Activated T-helper 17 cell treated with anti-CD3 and anti-CD28 coated beads, Interleukin-2, amount 50 U/mL, for 72 hours (primary cell): ENCODE results near the gene IFT43. TPM values are rescaled to one million over a fixed set of nuclear protein-coding genes. Genes with fewer than 3 reads are reported as not detected.
A peak's percentile ranks its signal among the peaks of the same experiment; 100 is the strongest.

ENCODE experiments used
- ATAC-seq: fragments of 150-1000 bp; cut with Tn5 transposase; replicated peaks from 2 replicates; pipeline ENCODE4 v1.10.0; 2021; ENCODE audit warnings: mild to moderate bottlenecking, moderate library complexity
- H3K27ac Mint-ChIP-seq: one replicate; pipeline ENCODE4 v1.8.0; 2022; ENCODE audit warnings: mixed read lengths
- H3K27me3 Mint-ChIP-seq: one replicate; pipeline ENCODE4 v1.8.0; 2022; ENCODE audit warnings: mixed read lengths
- H3K36me3 Mint-ChIP-seq: one replicate; pipeline ENCODE4 v1.8.0; 2022; ENCODE audit warnings: low read depth, mild to moderate bottlenecking, mixed read lengths
- H3K4me1 Mint-ChIP-seq: one replicate; pipeline ENCODE4 v1.8.0; 2022; ENCODE audit warnings: mixed read lengths
- H3K4me3 Mint-ChIP-seq: one replicate; pipeline ENCODE4 v1.8.0; 2022; ENCODE audit warnings: mild to moderate bottlenecking, mixed read lengths
- H3K9me3 Mint-ChIP-seq: one replicate; pipeline ENCODE4 v1.8.0; 2022; ENCODE audit warnings: mixed read lengths
- total RNA-seq, 2 donors: library from RNA; stranded (reverse); gene quantifications; one replicate each; pipeline ENCODE4 v1.2.3, GENCODE V29; 2022

The IFT43 gene
- total RNA-seq, 2 donors from 2014 or later, result 5.7 to 7.2 TPM

DNA sequence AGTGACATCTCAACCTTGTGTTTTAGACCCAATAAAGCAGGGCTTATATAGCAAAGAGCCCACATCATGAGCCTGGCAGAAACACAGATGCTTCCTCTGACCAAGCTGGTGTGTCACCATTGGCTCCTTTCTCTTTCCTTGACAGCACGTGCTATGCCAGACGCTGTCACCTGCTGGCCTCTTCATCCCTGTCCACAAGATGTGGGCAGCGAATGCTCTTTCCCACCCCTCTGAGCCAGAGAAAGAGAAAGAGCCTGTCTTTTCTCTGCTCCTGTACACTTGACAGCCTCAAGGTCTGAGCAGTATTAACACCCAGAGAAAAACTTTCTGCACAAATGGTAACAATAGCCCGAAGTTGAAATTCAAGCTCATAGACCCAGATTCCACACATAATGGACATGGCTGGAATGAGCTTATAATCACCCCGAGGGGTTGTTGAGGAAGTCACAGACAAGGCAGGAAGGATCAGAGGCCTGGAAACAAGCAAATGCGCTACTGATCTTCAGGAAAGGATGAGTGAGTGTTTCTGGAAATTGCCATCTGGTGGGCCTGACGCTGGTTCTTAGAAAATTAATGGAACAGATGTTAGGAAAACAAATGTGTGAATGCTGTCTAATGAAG, 12.7 kb upstream of the IFT43 start:
- no peaks in the 10 kb centered on the region for H3K36me3 Mint-ChIP-seq
- H3K9me3 Mint-ChIP-seq, result no peaks in the 10 kb centered on the region
- no peaks in the 10 kb centered on the region for H3K4me1 Mint-ChIP-seq
- no peak for ATAC-seq
- no peak overlapping the region for H3K27ac Mint-ChIP-seq
- H3K27me3 Mint-ChIP-seq, result no peaks in the 10 kb centered on the region
- no peak overlapping the region for H3K4me3 Mint-ChIP-seq

DNA sequence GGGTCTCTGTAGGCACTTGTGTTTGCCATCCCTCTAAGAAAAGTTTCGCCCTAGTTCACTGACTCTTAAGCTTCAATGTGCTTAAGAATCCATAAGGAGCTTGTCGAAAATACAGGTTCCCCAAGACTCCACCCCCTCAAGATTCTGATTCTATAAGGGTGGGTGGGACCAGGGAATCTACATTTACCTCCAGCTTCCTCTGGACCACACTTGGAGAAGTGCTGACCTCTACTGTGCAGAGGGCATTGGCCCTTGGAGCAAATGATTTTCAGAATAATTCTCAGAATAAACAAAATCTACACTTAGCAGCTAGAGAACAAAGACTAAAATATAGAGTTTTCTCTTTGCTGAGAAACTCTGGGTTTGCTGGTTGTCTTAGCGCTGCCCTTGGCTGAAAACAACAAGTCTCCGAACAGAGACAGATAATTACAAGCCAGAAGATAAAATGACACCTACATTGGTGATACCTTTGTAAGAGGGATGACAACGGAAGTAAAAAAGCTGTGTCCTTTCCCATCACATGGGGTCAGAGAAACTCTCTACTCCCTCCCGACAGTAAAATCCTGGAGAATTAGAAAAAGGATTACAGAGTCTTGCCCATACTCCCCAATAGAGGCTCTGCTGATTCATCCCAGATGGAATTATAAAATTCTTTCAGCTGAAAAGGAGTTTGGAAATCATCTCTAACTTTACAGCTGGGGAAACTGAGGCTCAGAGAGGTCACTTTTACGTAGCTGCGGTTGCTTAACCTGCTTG, 8.6 kb upstream of the IFT43 start:
- Mint-ChIP-seq H3K36me3 (no peaks in the 10 kb centered on the region), H3K27ac (no peak overlapping the region), H3K4me1 (peaks cover 22% of the 10 kb centered on the region), H3K4me3 (no peak overlapping the region), H3K27me3 (no peaks in the 10 kb centered on the region), H3K9me3 (no peaks in the 10 kb centered on the region)
- no peak for ATAC-seq

DNA sequence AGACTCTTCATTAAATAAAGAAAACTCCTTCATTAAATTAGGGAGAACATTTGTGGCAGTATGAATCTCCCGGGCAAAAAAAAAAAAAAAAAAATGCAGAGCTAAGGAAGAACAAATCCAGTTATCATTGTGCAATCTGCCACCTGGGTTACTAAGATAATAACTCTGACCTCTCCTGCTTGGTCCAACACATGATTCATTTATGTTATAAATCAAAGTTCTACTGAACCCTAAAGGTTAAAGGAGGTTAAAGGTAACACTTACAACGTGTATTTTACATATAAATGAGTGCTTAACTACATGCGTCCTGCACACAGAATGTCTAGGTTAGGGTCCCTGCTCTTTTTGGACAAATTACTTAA, 8.0 kb upstream of the IFT43 start:
- H3K4me1 Mint-ChIP-seq, result peaks cover 22% of the 10 kb centered on the region
- H3K27me3 Mint-ChIP-seq, result no peaks in the 10 kb centered on the region
- no peak overlapping the region for H3K4me3 Mint-ChIP-seq
- no peaks in the 10 kb centered on the region for H3K36me3 Mint-ChIP-seq
- no peak for ATAC-seq
- peak overlapping the region; percentile 28 for H3K27ac Mint-ChIP-seq
- H3K9me3 Mint-ChIP-seq, result no peaks in the 10 kb centered on the region

DNA sequence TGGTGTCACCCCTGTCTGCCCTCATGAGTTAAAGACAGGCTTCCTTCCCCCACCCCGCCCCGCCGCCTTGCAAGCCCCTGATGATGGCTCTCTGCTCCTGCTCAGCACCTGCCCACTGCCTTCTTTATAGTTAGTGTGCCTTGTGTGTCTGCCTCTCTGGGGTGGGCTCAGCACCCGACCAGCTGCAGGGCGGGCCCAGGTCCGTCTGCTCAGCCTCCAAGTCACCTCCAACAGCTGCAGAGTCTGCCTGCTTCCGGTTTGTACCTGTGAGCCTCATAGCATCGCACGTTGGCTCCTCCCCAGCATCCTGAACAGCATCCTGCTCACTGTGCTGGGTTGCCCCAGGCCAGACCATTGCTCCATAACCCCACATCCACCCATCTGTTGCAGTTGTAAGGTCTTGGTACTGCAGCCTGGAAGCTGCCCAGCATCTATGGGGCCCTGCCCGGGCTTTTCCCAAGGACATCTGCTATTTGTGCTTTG, 7.3 kb upstream of the IFT43 start:
- Mint-ChIP-seq H3K27me3 (no peaks in the 10 kb centered on the region), H3K9me3 (no peaks in the 10 kb centered on the region), H3K27ac (peak overlapping the region; percentile 28), H3K4me1 (peaks cover 22% of the 10 kb centered on the region), H3K36me3 (no peaks in the 10 kb centered on the region), H3K4me3 (no peak overlapping the region)
- no peak for ATAC-seq

DNA sequence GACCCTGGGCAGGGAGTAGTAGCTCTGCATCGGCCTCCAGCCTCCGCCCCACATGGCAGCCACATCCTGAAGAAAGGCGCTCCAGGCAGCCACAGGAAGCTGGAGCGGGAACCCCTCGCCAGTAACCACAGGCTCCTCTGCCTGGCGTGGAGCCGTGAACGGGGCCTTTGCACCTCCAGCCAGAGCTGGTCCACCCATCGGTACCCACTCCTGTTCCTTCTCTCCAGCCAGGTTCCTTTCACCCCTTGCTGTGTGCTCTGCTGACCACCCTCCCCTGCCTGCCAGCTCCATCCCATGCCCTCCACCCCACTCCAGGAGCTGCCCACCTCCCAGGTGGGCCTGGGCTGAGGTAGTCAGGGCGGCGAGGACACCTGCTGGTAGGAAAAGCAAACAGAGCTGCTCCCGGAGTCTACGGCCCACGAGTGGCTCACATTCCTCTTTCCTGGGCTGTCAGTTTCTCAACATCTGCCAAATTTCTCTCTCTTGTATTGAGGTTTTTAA, 6.4 kb upstream of the IFT43 start:
- ATAC-seq, result no peak
- H3K27me3 Mint-ChIP-seq, result no peaks in the 10 kb centered on the region
- no peaks in the 10 kb centered on the region for H3K36me3 Mint-ChIP-seq
- H3K27ac Mint-ChIP-seq, result peak overlapping the region; percentile 41
- peaks cover 22% of the 10 kb centered on the region for H3K4me1 Mint-ChIP-seq
- H3K9me3 Mint-ChIP-seq, result no peaks in the 10 kb centered on the region
- peak overlapping the region; percentile 17 for H3K4me3 Mint-ChIP-seq

DNA sequence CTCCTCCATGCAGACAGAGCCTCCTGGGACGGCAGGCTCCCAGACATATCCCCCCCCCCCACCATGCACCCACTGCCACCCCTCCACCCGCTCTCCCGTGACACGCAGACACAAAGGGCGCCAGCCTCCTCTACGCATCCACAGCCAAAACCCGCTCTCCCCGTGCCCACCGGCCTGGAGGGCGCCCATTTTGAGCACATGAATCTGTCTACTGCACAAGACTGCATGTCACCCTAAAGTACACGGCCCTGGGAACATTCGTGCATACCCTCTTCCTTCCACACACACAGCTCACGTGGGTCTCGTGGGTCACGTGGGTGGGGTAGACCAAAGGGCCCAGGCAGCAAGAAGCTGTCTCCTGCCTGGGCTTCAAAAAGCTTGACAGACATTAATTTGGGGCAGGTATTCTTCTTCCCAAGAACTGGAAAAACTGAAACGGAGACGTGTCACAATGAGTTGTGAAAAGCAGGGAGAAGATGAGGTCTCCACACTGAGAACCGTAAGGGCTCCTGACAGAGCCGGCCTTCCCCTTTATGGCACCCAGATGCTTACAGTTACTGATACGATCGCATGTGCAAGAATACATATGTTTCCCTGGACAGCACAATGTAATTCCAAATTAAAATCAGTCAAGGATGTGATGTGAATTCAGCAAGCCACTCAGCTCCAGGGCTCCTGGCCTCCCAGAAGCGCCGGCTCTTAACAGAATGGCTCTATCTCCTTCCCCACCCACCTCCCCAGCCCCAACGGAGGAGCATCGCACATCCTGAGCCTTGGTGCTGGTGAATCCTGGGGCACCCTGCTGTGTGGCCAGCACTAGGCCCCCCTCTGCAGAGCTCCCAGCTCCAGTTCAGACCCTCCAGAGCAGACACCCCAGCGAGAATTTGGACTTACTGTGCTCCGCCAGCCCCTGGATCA, 5.7 kb upstream of the IFT43 start:
- H3K36me3 Mint-ChIP-seq, result no peaks in the 10 kb centered on the region
- peak overlapping the region; percentile 50 for H3K27ac Mint-ChIP-seq
- ATAC-seq, result no peak
- no peaks in the 10 kb centered on the region for H3K9me3 Mint-ChIP-seq
- peaks cover 22% of the 10 kb centered on the region for H3K4me1 Mint-ChIP-seq
- H3K4me3 Mint-ChIP-seq, result peak overlapping the region; percentile 17
- H3K27me3 Mint-ChIP-seq, result no peaks in the 10 kb centered on the region

DNA sequence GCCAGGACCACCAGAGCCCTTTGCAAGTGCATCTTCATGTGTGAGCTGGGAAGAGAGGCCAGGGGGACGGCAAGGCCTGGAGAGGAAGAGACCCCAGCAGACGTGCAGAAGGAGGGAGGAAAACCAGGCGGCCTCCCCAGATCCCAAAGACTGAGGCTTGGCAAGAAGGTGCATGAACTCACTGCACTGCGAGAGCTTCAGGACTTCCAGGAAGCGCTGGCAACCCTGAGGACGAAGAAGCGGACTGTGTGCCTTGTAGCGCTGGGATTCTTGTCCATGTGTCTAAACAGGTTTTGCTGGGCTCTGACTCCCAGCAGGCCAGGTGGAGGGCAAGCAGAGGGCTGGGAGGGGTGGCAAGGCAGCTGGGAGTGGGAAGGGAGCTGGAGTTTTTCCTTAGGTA, 4.7 kb upstream of the IFT43 start:
- Mint-ChIP-seq H3K4me1 (peaks cover 22% of the 10 kb centered on the region), H3K9me3 (no peaks in the 10 kb centered on the region), H3K27me3 (no peaks in the 10 kb centered on the region), H3K4me3 (peak overlapping the region; percentile 95), H3K27ac (peak overlapping the region; percentile 91), H3K36me3 (no peaks in the 10 kb centered on the region)
- ATAC-seq, result no peak

DNA sequence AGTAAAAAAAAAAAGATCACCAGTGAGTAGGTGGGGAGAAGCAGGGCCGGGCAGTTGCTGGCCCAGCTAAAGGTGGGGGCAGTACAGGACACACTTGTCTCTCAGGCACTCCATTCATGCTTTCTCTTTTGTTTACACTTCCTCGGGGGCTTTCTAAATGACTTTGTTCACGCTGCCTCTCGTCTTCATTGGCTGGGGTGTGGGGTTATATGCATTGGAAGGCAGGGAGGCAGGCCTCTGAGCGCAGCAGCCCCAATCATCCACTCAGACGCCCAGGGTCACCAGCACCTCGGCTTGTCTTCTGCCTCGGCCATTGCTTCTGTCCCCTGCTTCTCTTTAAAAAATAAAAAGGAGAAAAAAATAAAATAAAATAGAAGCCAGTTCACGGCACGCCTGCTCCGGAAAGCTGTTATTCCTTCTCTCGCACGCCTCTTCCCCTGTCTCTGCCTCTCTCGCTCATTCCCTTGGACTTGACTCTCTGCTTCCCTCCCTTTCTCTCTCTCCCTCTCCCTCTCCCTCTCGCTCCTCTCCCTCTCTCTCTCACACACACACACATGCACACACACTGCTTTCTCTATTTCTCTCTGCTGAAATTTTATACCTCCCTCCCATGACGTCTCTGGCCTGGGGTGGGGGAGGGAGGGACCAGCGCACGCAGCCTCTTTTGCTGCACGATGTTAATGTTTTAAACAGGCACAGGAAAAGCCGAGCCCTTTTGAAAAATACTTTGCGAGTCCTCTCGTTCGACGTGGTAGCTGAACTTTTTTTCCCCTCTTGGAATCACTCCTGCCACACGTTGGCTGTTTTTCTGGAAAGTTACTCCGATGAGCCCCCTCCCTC, 3.9 kb upstream of the IFT43 start, which contains the start of gene TGFB3:
TSS of gene TGFB3 (minus strand) at position 570 of the 840 bp plus-strand sequence. CDS start 1,102 bp downstream, outside the sequence.
- Mint-ChIP-seq H3K9me3 (no peaks in the 10 kb centered on the region), H3K4me3 (peak within 1 kb of the TSS; percentile 95), H3K27ac (peak within 1 kb of the TSS; percentile 91), H3K36me3 (no peaks in the 10 kb centered on the region), H3K27me3 (no peaks in the 10 kb centered on the region), H3K4me1 (peaks cover 28% of the 10 kb centered on the region)
- ATAC-seq, result peak; percentile 51

DNA sequence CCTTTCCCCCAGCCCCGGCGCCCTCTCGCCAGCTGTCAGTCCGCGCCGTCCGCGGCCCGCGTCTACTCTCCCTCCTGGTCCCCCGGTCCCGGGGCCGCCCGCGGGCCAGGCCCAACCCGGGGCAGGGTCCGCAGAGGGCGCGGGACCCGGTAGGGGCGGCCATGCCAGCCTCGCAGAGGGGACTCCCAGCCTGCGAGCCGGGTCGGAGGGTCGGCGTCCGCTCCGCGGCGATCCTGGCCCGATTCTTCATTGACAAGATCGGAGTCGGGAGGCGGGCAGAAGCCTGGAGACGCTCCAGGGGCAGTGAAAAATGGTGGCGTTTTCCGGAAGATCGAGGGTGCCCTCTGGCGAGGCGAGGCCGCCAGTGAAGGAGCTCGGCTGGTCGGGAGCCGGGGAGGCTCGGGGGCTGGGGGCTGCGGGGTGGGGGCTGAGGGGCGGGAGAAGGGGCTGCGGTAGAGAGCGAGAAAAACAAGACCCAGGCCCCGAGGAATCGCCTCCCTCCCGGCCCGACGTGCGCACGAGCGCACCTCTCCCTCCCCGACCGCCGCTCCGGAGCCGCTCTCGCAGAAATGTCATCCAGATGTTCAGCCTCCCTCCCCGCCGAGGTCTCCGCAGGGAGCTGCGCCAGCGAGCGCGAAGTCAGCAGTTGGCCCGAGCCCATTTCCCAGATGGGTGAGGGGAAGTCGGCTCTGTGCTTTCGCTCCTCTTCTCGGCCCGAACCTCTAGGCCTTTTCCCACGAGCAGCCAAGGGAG, 3.1 kb upstream of the IFT43 start:
- peak overlapping the region; percentile 95 for H3K4me3 Mint-ChIP-seq
- peak; percentile 77 for ATAC-seq
- H3K27me3 Mint-ChIP-seq, result no peaks in the 10 kb centered on the region
- no peaks in the 10 kb centered on the region for H3K36me3 Mint-ChIP-seq
- H3K27ac Mint-ChIP-seq, result peak overlapping the region; percentile 91
- peaks cover 30% of the 10 kb centered on the region for H3K4me1 Mint-ChIP-seq
- H3K9me3 Mint-ChIP-seq, result no peaks in the 10 kb centered on the region

DNA sequence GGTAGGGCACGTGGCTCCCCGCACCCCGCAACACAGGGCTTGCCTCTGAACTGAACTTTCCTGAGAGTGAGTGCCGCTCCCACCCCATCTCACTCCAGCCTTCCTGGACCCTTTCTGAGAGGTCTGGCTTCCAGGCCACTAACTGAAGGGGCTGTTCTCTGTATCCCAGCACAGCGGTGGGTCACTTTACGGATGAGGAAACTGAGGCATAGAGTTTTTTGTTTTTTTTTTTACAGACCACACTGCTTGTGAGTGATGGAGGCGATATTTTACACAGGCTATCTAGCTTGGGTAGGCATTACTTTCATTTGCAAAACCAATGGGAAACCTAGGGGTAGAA, 2.6 kb upstream of the IFT43 start:
- Mint-ChIP-seq H3K4me1 (peaks cover 30% of the 10 kb centered on the region), H3K27me3 (no peaks in the 10 kb centered on the region), H3K9me3 (no peaks in the 10 kb centered on the region), H3K36me3 (no peaks in the 10 kb centered on the region), H3K27ac (peak overlapping the region; percentile 66), H3K4me3 (peak overlapping the region; percentile 95)
- no peak for ATAC-seq

DNA sequence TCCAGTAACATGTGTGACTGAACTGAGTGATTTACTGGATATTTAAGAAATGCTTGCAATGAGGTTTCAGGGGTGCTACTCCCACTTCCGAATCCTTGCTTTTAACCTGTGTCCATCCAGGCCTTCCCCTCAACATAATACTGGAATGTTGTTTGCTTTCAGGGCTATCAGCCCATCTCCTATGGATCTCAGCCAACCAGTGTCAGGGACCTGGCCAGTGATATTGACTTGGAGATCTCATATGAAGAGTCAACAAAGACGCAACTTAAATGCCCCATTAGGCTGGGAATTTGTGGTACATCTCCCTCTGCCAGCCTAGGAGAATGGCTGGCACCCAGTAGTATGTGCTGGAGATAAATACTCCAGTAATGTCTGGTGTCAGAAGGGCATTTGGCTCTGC, 889 bp upstream of the IFT43 start:
- Mint-ChIP-seq H3K4me1 (peaks cover 24% of the 10 kb centered on the region), H3K4me3 (peak overlapping the region; percentile 89), H3K36me3 (no peaks in the 10 kb centered on the region), H3K27me3 (no peaks in the 10 kb centered on the region), H3K9me3 (no peaks in the 10 kb centered on the region), H3K27ac (no peak overlapping the region)
- ATAC-seq, result no peak

DNA sequence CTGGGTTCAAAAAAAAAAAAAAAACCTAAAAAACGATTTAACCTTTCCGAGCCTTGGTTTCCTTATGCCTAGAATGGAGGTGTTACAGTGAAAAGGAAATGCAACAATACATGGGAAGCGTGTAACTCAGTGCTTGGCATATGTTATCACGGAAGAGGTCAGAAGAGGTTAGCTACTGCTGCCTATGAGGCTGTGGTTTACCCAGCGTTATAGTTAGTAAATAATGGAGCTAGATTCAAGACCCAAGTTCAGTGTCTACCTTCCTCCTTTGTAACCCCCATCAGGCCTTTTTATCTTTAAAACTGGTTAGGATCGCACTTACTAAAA, 839 bp downstream of the IFT43 start:
- ATAC-seq, result no peak

DNA sequence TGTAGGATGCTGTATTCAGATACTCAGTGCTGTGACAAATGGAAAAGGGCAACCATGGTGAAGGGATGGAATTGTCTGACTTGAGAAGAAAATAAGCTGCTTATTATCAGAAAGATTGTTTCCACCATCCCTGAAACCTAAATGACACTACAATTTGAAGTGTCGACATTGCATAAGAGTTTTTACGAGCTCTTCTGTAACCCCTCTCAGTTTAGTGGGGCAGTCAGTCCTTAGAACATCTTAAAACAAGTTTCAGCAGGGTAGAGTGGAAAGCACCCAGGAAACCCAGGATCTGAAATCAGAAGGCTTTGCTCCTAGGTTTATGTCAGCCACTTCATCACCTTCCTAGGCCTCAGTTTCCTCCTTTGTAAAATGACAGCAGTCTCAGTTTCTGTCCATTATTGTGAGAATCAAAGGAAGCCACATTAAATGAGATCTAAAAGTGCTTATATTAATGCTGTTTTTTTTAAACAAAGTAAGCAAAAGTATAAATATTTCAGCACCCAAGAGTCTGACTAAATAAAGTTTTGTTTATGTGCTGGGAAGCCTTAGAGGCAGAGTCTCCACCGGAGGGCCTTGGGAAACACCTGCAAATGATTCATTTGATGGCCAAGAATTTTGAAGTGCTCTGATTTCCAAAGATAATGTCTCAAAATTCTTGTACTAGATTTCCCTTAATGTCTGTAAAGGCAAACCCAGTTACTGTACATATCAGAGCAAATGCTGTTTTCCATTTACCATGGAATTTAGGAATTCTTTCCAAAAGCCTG, 1.8 kb downstream of the IFT43 start:
- H3K9me3 Mint-ChIP-seq, result no peaks in the 10 kb centered on the region
- no peak overlapping the region for H3K4me3 Mint-ChIP-seq
- H3K4me1 Mint-ChIP-seq, result peaks cover 7% of the 10 kb centered on the region
- no peak for ATAC-seq
- no peaks in the 10 kb centered on the region for H3K27me3 Mint-ChIP-seq
- H3K36me3 Mint-ChIP-seq, result no peaks in the 10 kb centered on the region
- H3K27ac Mint-ChIP-seq, result peak overlapping the region; percentile 87

More for the DNA sequence above, 839 bp downstream of the IFT43 start:
- Mint-ChIP-seq H3K9me3 (no peaks in the 10 kb centered on the region), H3K27me3 (no peaks in the 10 kb centered on the region), H3K27ac (peak overlapping the region; percentile 87), H3K4me1 (peaks cover 14% of the 10 kb centered on the region), H3K4me3 (peak overlapping the region; percentile 89), H3K36me3 (no peaks in the 10 kb centered on the region)
